Sigmoid colon (tissue), 4 donors: ENCODE data around the gene DPYSL4.

Source experiments
- CTCF ChIP-seq, 4 experiments: fragments of 450-650 bp in 3 of 4; fragments of 200-600 bp in 1 of 4; IDR thresholded peaks; one replicate each; pipeline ENCODE4 v1.5.1; 2016 to 2019; ENCODE audit warnings: antibody characterized with exemption in 4 of 4, mild to moderate bottlenecking in 3 of 4, moderate library complexity in 2 of 4
- EP300 ChIP-seq, 4 donors: sonication (generic); formaldehyde crosslinking; IDR thresholded peaks; one replicate each; pipeline ENCODE4 v1.6.1; 2017; ENCODE audit warnings: antibody characterized with exemption in 4 of 4

- no peak for TF ChIP-seq CTCF (IDR thresholded peaks at IDR 0.05)
- TF ChIP-seq EP300 (IDR thresholded peaks at IDR 0.05): no peak
These were observed 20.2 kb downstream of the DPYSL4 start for GRCh38 chr10:132206806-132207535.
